ENCODE data around the gene GGT1.
A peak's percentile ranks its signal among the peaks of the same experiment; 100 is the strongest.
"Not testable (repeated sequence)": the region's sequence is repeated elsewhere in the genome, so short reads cannot be mapped to it uniquely, and the experiment has no call there.

The GGT1 gene

GRCh38 chr22:24599958-24600715 is 2.9 kb upstream of the GGT1 start:
- not testable (repeated sequence) for DNase-seq

GRCh38 chr22:24601217-24602104 is 1.5 kb upstream of the GGT1 start:
- no peak for DNase-seq

- DNase-seq: not testable (repeated sequence)
Observed at GRCh38 chr22:24602105-24602749, 766 bp upstream of the GGT1 start.

- not testable (repeated sequence) for DNase-seq
Observed at GRCh38 chr22:24603770-24604629, 1.0 kb downstream of the GGT1 start.

GRCh38 chr22:24606340-24606739 is 3.3 kb downstream of the GGT1 start:
- DNase-seq: not testable (repeated sequence)

GRCh38 chr22:24607429-24607983 is 4.5 kb downstream of the GGT1 start:
- DNase-seq: peak; percentile 80

GRCh38 chr22:24608327-24608726 is 5.3 kb downstream of the GGT1 start:
- DNase-seq: not testable (repeated sequence)

- not testable (repeated sequence) for DNase-seq
Observed at GRCh38 chr22:24609888-24610287, 6.9 kb downstream of the GGT1 start.

- not testable (repeated sequence) for DNase-seq
Observed at GRCh38 chr22:24614794-24615193, 11.8 kb downstream of the GGT1 start.

GRCh38 chr22:24621244-24621643 is 18.3 kb downstream of the GGT1 start:
- DNase-seq: not testable (repeated sequence)

GRCh38 chr22:24622596-24622995 is 19.6 kb downstream of the GGT1 start:
- DNase-seq: peak; percentile 21

- DNase-seq: not testable (repeated sequence)
Observed at GRCh38 chr22:24627911-24628310, 24.9 kb downstream of the GGT1 start.

GRCh38 chr22:24629069-24629468 is 26.1 kb downstream of the GGT1 start:
- DNase-seq: peak; percentile 13

- DNase-seq: not testable (repeated sequence)
Observed at GRCh38 chr22:24630812-24631427, 27.9 kb downstream of the GGT1 start.

- not testable (repeated sequence) for DNase-seq
Observed at GRCh38 chr22:24631430-24632122, 28.6 kb downstream of the GGT1 start.

GRCh38 chr22:24632642-24633041 is 29.6 kb downstream of the GGT1 start:
- DNase-seq: not testable (repeated sequence)

GRCh38 chr22:24633231-24634023 is 30.4 kb downstream of the GGT1 start:
- not testable (repeated sequence) for DNase-seq

- DNase-seq: not testable (repeated sequence)
Observed at GRCh38 chr22:24634776-24635389, 31.9 kb downstream of the GGT1 start.

GRCh38 chr22:24636513-24636912 is 33.5 kb downstream of the GGT1 start:
- not testable (repeated sequence) for DNase-seq
